ENCODE measurements around the gene ODF4.
"Not testable (repeated sequence)": the region's sequence is repeated elsewhere in the genome, so short reads cannot be mapped to it uniquely, and the experiment has no call there.

ODF4 gene

DNA sequence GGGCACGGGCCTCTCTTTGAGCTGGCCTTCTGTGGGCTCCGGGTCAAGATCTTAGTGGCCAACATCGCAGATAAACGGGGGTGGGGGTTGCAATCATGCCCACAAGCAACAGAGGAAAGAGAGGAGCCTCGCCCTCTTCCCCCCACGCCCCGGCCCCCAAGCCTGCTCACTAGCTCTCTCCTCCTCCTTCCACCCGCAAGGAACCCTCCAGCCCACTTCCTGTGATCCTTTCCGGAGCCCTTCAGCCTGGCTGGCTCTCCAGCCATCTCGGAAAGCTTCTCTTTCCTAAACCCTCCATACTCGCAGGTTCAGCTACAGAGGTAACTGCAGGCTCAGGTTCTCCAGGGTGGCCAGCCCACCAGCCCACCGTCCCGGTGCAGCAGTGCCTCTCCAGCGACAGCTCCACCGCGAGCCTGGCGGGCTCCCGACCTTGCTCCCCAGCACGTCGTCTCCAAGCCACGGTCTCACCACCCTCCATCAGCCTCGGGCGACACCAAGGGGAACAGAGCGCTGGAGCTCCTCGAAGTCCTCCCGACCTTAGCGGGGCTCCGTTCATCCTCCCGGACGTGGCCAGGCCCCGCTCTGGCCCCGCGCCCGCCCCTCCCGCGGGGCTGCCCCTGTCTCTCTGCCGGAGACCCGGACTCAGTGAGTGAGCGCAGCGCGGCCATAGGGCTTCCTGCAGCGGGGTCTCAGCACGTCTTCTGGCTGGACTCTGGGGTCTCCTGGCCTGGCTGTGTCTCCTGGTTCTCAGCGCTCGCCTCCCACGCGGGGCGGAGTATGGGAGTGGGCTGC lies 12.9 kb upstream of the ODF4 start:
- DNase-seq: peak; percentile 51

DNA sequence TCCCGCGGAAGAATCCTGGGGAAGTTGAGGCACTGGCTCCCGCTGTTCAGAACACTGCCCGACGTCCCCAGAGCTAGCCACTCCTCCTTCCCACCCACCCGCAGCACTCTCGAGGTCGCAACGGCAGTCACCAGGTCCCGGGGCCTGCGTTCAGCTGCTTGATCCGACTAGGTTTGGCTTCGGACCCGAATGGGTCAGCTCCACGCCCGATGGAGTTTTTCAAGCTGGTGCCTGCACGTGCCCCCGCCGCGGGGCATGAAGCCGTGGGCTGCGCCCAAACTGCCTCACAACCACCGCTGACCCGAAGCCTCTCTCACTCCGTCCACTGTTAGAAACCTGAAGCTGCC lies 12.4 kb upstream of the ODF4 start:
- DNase-seq: no peak

DNA sequence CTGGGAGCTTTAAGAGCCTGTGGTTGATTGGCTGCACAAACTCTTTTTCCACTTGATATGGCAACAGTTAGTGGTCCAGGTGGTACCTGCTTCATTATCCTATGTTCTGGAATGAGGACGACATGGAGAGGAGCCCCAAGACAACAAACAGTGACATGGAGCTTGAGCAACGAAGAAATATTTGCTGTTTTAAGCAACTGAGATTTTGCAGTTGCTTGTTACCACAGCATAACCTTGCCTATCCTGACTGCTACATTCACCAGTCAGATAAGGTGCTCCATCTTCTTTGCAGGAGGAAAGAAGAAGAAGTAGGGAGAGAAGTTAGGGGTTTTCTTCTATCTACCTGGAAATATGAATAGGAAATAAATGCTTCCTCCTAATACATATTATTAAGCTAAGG lies 7.5 kb upstream of the ODF4 start:
- DNase-seq: no peak

DNA sequence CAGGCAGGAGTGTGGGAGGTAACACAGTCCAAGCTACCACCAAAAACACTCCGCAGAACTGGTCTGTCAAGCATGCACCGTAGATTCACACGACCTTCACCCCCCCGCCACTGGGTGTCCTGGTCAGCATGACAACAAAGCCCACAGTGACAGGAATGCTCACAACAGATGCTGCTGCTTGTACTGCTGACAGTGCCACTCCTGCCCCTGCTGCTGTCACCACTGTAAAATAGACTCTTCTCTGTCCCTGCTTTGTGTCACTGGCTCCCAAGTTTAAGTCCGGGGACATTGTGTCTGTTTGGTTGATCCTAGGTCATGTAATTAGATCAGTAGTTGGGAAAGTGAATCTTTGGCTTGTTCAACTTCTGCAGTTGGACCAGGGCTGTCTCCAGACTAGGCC lies 7.0 kb upstream of the ODF4 start:
- no peak for DNase-seq

DNA sequence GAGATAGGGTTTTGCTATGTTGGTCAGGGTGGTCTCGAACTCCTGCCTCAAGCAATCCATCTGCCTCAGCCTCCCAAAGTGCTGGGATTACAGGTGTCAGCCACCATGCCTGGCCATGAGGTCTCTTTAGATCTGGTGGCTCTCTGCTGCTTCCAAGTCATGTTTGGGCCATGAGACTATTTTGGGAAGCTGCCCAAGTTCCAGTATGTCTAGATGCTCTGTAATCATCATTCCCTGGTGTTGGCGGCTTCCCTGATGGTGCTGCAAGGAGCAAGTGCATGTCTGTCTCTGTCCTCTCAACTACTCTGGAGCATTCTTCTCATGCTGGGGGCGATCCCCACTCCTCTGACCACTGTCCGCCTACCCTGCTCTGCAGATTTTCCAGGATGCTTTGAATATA lies 6.4 kb upstream of the ODF4 start:
- no peak for DNase-seq

DNA sequence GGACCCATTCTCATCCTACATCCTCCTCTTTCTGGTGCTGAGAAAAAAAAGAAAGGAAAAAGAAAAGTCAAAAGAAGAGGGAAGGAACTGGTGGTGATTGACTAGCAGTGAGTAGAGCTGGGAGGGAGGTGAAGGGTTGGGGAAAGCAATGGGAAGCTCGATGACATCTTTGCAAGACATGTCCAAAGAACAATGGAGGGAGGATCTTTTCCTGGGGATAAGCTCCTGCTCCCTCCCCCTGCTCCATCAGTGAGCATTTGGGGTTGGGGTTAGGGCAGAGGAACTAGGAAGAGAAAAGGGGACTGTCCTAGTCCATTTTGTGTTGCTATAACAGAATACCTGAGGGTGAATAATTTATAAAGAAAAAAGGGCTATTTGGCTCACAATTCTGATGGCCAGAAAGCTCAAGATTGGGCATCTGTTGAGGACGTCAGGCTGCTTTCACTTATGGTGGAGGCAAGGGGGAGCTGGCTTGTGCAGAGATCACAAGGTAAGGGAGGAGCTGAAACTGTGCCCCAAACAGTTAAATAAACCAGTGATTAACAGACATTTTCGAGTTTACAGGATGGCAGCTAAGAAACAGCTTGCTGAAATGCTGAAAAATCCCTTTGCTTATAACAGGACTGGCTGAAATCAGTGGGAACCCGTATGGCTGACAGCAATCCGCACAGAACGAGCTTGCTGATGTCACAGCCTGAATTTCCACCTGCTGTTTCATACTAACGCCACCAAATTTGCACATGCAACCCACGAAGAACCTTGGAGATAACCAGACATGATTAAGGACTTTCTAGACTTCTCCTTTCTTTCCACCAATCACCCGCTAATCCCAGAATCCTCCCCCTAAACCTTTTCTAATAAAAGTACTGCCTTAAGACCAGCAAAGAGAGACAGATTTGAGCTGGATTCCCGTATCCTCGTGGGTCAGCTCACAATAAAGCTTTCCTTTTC lies 1.6 kb upstream of the ODF4 start:
- peak; percentile 14 for DNase-seq

DNA sequence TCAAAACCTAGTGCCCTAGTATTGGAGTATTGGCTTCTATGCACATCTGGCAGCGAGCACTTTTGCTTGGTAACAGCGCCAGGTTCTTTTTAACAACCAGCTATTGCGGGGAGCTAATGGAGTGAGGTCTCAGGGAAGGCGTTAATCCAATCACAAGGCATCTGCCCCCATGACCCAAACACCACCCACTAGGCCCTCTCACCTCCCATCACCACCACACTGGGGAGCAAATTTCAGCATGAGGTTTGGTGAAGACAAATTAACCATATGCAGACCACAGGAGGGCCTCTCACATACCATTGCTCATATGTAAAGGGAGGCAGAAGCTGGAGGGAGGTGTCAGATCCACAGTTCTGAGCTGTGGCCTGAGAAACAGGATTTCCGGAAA lies 893 bp upstream of the ODF4 start:
- DNase-seq: no peak

DNA sequence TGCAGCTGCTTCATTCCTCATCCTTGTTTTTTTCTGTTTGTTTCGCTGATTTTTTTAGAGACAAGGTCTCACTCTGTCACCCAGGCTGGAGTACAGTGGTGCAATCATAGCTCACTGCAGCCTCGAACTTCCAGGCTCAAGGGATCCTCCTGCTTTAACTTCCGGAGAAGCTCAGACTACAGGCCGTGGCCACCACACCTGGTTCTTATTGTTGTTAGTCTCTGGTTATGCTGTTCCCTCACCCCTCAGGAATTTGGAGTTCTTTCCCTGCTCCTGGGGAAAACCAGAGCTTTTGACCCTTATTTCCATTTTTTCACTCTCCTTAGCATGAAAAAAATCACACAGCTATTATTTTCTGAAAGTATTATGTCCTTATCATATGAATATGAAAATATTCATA lies 1.8 kb downstream of the ODF4 start:
- DNase-seq: no peak

DNA sequence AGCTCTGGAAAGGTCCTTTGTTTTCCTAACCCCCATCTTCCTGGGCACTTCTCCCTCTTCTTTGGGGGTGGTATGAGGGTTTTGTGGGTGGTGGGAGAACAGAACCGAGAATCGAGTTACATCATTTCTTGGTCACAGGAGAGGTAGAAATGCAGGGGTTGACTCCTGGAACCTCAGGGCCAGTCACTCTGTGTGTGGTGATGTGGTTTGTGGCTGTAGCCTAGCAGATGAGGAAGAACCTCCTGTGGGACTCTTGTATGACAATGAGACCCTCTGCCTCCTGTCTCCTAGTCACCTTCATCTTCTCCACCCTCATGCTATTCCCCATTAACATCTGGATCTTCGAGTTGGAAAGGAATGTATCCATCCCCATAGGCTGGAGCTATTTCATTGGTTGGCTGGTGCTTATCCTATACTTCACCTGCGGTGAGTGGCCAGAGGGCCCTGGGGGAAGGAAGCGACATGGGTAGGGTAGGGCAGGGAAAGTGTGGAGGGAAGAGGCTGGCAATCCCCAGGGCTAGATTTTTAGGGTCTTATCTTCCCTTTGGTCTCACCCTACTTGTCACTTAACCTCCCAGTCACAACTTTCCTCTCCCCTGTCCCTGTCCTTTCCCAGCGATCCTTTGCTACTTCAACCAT lies 5.5 kb downstream of the ODF4 start:
- no peak for DNase-seq

DNA sequence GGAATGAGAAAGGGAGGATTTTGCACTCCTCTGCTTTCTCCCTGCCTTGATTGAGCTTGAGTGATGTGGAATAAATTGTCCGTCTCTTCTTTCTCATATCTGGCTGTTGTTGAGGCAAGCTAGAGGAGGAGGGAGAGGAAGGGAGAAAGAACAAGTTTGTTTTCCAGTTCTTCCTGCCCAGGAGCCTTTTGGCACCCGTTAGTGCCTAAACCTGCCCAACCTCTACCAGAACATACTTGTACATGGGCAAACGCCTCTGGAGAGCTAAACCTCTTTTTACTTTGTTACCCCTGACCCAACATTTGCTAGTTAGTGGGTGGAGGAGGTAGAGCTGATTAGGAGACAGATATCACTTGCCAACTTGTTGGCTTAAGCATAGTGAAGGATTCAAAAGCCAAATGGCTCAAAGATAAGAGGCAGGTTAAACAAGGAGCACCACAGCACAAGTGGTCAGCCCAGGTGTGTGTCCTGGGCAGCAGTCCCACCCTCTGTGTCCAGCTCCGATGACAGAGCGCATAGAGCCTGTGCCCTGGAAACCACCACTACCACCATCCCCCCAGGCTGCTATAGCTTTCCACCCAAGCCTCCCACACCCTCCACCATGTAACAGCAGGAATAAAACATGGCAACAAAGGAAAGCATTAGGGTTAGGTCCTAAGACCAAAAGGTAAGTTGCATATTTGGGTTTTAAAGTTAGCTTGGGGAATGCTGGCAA lies 6.5 kb downstream of the ODF4 start:
- DNase-seq: no peak

DNA sequence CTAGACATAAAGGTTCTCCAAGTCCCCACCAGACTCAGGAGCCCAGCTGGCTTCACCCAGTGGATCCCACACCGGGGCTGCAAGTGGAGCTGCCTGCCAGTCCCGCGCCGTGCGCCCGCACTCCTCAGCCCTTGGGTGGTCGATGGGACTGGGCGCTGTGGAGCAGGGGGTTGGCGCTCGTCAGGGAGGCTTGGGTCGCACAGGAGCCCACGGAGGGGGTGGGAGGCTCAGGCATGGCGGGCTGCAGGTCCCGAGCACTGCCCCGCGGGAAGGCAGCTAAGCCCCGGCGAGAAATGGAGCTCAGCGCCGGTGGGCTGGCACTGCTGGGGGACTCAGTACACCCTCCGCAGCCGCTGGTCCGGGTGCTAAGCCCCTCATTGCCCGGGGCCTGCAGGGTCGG lies 7.4 kb downstream of the ODF4 start:
- DNase-seq: not testable (repeated sequence)

DNA sequence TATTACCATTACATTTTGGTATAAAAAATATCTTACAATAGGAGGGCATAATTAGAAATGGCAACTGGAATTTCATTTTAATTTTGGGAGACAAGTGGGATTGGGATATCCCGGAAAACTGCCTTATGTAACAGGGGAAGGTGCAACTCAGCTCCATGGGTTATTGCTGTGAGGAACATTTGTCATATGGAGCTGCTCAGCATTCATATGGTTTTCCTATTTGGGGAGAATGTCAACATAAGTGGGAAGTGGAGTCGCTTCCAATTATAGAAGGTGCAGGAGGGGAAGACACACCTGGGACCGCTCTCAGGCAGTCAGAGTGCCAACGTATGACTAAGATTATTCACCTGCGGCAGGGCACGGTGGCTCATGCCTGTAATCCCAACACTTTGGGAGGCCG lies 10.7 kb downstream of the ODF4 start:
- DNase-seq: no peak

DNA sequence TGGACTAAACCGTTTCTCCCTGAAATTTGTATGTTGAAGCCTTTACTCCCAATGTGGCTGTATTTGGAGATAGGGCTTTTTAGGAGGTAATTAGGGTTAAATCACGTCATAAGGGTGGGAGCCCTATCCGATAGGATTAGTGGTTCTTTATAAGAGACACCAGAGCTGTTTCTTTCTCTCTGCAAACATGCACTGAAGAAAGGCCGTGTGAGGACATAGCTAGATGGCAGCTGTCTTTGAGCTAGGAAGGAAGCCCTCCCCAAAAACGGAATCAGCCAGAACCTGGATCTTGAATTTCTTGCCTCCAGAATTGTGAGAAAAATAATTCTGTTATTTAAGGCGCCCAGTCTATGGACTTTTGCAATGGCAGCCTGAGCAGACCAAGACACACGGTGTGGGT lies 14.1 kb downstream of the ODF4 start:
- DNase-seq: no peak

DNA sequence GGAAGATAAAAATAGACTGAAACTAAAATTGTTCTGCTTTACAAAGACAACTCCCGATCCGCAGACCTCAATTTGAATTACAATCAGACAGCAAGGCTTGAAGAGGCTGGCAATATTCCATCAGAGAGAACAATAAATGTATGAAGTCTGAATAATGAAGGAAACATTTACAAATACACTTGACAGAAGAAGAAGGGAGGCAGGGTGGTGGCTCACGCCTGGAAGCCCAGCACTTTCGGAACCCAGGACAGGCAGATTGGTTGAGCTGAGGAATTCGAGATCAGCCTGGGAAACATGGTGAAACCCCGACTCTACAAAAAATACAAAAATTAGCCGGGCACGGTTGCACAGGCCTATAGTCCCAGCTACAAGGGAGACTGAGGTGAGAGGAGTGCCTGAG lies 14.6 kb downstream of the ODF4 start:
- no peak for DNase-seq

DNA sequence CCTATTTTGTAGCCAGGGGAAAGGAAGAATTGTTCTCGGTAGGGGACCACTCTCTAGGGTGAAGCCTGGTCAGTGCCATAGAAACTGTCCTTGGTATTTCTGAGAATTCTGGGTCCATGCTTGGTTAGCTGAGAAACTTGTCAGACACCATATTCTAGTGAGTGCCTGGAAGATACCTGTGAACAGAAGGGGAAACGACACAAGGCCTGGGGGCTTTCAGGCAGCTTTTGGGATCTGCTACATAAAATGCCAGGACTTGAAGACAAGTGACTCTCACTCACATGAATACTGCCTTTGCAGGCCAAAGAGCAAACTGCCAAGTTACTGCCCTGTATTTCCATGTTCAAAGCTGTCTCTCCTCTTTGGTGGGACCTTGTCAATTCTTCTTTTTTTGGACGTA lies 18.3 kb downstream of the ODF4 start:
- no peak for DNase-seq

DNA sequence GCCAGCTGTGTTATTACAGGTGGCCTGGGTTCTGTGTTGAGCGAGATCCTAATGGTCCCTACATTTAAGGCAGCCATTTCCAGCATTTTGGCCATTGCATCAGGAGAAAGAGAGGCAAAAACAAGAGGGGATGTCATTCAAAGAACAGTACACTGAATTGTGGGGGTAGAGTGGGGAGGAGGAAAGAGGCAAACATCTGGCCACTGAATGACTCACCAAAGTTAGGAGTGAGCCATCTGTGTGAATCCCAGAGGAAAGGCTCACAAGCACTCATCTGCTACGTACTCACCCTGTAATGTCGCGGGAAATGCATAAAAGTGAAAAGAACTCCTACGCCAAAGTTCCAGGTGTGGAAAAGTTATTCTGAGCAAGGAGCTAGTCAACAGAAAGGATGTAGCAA lies 20.1 kb downstream of the ODF4 start:
- no peak for DNase-seq

DNA sequence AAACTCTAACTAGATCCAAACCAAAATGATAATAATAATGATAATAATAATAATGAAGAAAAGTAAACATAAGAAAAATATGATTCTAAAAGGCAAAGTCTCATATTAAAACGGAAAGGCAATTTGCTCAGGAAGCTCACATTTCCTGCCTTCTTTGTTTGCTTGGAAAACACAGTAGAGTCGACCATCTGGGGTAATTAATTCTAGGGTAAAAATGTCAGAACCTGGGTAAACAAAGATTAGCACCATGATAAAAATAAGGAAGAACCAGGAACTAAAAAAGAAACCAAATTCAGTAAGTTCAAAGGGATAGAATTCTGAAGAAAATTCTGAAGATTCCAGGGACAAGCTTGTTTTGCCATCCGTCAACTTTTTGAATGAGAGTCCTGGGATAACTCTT lies 20.6 kb downstream of the ODF4 start:
- no peak for DNase-seq

DNA sequence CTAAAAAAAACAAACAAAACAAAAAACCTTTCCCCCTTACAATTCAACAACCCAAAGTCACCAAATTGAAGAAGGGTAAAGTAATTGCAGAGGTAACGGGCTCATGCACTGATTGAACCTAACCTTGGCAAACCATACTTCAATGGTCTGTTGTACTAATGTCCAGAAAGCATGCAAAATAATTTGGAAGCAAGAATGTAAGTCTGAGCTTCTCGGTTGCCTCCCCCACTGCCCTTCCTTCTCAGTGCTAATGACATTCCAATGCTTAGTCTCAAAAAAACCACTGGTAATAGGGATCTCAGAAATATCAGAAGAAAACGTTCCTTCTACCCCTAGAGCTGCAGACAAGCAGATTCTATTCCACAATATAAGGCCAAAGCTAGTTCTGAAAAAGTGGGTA lies 21.1 kb downstream of the ODF4 start:
- DNase-seq: no peak

DNA sequence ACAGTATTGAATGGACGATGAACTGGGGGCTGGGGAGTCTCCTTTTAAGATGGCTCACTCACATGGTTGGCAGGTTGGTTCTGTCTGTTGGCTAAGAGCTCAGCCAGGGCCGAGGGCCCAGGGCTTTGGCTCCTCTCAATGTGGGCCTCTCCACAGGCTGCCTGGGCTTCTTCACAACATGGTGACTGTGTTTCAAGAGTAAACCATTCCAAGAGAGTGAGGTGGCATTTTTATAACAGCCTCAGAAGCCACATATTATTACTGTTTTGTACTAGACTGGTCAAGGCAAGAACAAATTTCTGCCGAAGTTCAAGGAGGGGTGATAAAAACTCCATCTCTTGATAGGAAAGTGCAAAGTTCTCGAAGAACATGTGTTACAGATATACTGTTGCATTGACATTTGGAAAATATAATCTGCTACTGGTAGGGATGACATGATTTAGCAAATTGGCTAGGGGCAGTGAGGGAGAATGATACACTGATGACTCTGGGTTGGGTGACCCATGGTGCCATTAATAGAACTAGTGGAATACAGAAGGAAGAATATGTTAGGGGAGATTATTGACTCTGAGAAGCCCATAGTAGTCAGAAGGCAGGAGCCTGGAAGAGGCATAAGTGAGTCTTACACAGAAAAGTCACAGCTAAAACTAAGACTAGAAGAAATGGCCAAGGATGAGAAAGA lies 23.2 kb downstream of the ODF4 start:
- DNase-seq: no peak

DNA sequence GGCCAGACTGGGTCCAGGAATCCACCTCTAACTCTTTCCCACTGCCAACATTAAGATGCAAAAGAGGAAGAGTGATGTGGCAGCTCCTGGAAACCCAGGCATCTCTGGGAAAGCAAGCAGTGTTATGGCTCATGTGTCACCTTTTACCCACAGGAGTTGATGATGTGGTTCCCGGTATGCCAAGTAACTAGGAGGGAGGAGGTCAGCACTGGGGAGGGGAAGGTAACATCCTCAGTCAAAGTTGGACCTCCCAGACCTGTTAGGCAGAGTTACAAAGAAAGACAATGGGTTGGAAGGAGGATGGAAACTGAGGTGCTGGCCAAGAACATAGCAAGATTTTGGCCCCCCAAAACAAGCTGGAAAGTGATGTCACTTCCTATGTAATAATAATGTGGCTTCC lies 25.5 kb downstream of the ODF4 start:
- no peak for DNase-seq

DNA sequence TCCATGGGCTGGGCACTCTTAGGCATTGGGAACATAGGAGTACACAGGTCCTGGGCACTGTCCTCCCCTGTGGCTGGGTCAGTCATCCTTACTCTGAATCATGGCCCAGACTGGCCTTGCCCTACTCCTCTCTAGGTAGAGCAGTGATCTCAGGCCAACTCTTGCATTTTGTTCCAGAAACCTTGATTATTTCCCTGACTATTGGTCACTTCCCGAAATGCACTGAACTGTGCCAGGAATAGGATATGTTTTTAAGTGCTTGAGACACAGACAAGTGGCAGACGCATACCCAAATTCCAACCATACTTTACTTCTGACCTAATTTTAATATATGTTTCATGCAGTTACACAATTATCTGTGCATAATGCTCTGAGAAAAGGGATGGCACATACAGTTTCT lies 26.6 kb downstream of the ODF4 start:
- DNase-seq: no peak

DNA sequence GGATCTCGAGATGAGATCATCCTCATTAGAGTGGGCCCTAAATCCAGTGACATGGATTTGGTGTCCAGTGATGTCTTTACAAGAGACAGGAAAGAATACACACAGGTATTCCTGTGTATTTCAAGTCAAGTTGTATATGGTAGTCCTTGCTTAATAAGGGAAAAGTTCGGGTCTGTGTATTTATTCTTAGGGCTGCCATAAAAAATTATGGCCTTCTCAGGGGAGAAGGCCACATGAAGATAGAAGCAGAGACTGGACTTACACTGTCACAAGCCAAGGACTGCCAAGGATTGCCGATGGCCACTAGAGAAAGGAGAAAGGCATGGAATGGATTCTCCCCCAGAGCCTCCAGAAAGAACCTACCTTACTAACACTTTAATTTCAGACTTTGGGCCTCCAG lies 28.6 kb downstream of the ODF4 start:
- DNase-seq: no peak

DNA sequence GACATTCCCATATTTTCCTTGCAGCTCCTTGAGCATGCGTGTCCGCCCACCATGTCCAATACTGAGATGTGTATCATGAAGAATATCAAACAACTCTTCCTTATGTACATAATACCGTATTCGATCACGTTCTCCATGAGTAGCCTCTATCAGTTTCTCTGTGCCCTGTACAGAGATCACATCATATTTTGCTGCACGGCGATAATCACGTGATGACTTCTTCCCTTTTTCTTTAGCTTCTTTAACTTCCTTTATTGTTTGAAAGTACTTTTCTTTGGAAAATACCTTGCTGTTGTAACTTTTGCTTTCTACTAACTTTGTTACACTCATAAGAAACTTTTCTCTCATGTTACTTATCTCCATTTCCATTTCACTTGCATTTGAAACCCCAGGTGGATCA lies 30.3 kb downstream of the ODF4 start:
- DNase-seq: no peak

Data from stimulated activated CD4-positive, alpha-beta T cell treated with anti-CD3 and anti-CD28 coated beads, Interleukin-15, amount 100 ng/mL, for 24 hours (primary cell).